HepG2 (cell line): Measurements from ENCODE around the gene WWC1. TPM values are rescaled to one million over a fixed set of nuclear protein-coding genes. Genes with fewer than 3 reads are reported as not detected.
A peak's percentile ranks its signal among the peaks of the same experiment; 100 is the strongest.

ENCODE experiments used
- ATAC-seq: fragments of 200-7000 bp; cut with Tn5 transposase; 3 replicates; pipeline ENCODE4 v1.9.1; 2020; ENCODE audit warnings: mild to moderate bottlenecking, moderate library complexity
- BruUV-seq: library from RNA; stranded (reverse); fragments of 400-500 nt; replicated peaks from 2 replicates; lab custom pipeline; 2021; lab: Mats Ljungman, UMichigan
- CTCF ChIA-PET: fragments of 300-600 bp; formaldehyde crosslinking; extraction: SDS; loops from one replicate; lab custom pipeline; 2021; ENCODE audit warnings: low total read pairs, inconsistent platforms, low intra/inter-chr PET ratio; lab: Yijun Ruan, JAX
- POLR2A ChIA-PET: fragments of 350-600 bp; sonication (Branson Sonifier 250); formaldehyde crosslinking; loops from one replicate; lab custom pipeline; 2020; ENCODE audit warnings: antibody characterized with exemption, inconsistent platforms; lab: Yijun Ruan, JAX
- DNase-seq: peaks from one replicate; pipeline ENCODE4 v3.0.0-alpha.2; 2015; ENCODE audit warnings: low spot score
- FAIRE-seq: peaks from 3 replicates; lab custom pipeline; 2011; peaks lifted over from hg19 to GRCh38; lab: Jason Lieb, UNC
- H2AFZ ChIP-seq: one replicate; pipeline ENCODE4 v1.6.1; 2011; ENCODE audit warnings: low read length, inconsistent platforms
- H3K27ac ChIP-seq: fragments of 300-600 bp; 3 replicates; pipeline ENCODE4 v1.8.0; 2011; ENCODE audit warnings: mixed run types, mild to moderate bottlenecking, mixed read lengths, low read length, inconsistent platforms; ENCODE audit not compliant: insufficient read depth; ENCODE audit errors: extremely low read length
- H3K27me3 ChIP-seq, 2 experiments: fragments of 200-600 bp in 1 of 2; 2 replicates in 1 of 2; 3 replicates in 1 of 2; pipeline versions ENCODE4 v1.6.0 to v1.8.0; 2011; ENCODE audit warnings: low read length in 2 of 2, mild to moderate bottlenecking in 2 of 2, moderate library complexity in 2 of 2, inconsistent platforms in 1 of 2; ENCODE audit not compliant: insufficient read depth in 2 of 2, control insufficient read depth in 1 of 2
- H3K36me3 ChIP-seq, 2 experiments: fragments of 200-600 bp in 1 of 2; replicated peaks in 1 of 2; 2 replicates in 1 of 2; 3 replicates in 1 of 2; pipeline versions ENCODE4 v1.5.1 to v1.8.0; 2011; ENCODE audit warnings: low read length in 2 of 2, inconsistent platforms in 1 of 2; ENCODE audit not compliant: insufficient read depth in 2 of 2, control insufficient read depth in 1 of 2
- H3K4me1 ChIP-seq: 2 replicates; pipeline ENCODE4 v1.5.1; 2012; ENCODE audit warnings: low read length, inconsistent platforms; ENCODE audit not compliant: insufficient read depth
- H3K4me2 ChIP-seq: 2 replicates; pipeline ENCODE4 v1.6.0; 2011; ENCODE audit warnings: low read depth, low read length, inconsistent platforms
- H3K4me3 ChIP-seq, 3 experiments: fragments of 200-600 bp in 1 of 3; sonication (generic), shearing (Covaris generic) in 1 of 3; replicated peaks in 1 of 3; 2 replicates each; pipeline ENCODE4 v1.5.1; 2011 to 2016; ENCODE audit warnings: low read length in 3 of 3, inconsistent platforms in 2 of 3, low read depth in 2 of 3, mild to moderate bottlenecking in 2 of 3, control low read depth in 1 of 3, mixed read lengths in 1 of 3; ENCODE audit not compliant: insufficient read depth in 1 of 3
- H3K79me2 ChIP-seq: one replicate; pipeline ENCODE4 v1.6.1; 2011; ENCODE audit warnings: low read length, inconsistent platforms; ENCODE audit not compliant: insufficient read depth
- H3K9ac ChIP-seq: 2 replicates; pipeline ENCODE4 v1.6.0; 2011; ENCODE audit warnings: mild to moderate bottlenecking, low read depth, low read length, inconsistent platforms; ENCODE audit not compliant: insufficient read depth
- H3K9me3 ChIP-seq: 2 replicates; pipeline ENCODE4 v1.5.1; 2012; ENCODE audit warnings: mild to moderate bottlenecking, low read length
- H4K20me1 ChIP-seq: 2 replicates; pipeline ENCODE4 v1.6.0; 2011; ENCODE audit warnings: inconsistent platforms, mild to moderate bottlenecking, low read length, moderate library complexity; ENCODE audit not compliant: insufficient read depth
- CREM ChIP-seq, 2 experiments: sonication (generic) in 1 of 2; formaldehyde crosslinking in 1 of 2; IDR thresholded peaks; 2 replicates each; pipeline versions ENCODE4 v1.4.0 to v1.6.1; 2016 to 2020; ENCODE audit warnings: antibody characterized with exemption in 1 of 2, mild to moderate bottlenecking in 1 of 2, missing genetic modification reagents in 1 of 2
- PRDM10 ChIP-seq: sonication (generic); formaldehyde crosslinking; IDR thresholded peaks from 2 replicates; pipeline ENCODE4 v1.4.0; 2020; ENCODE audit warnings: low read depth, missing genetic modification reagents
- TCF12 ChIP-seq, 2 experiments: fragments of 450-650 bp in 1 of 2; sonication (generic) in 1 of 2; formaldehyde crosslinking in 1 of 2; IDR thresholded peaks; 2 replicates each; pipeline versions ENCODE4 v1.6.1 to v1.8.0; 2017 to 2022; ENCODE audit warnings: antibody characterized with exemption in 1 of 2, mild to moderate bottlenecking in 1 of 2, missing genetic modification reagents in 1 of 2, moderate library complexity in 1 of 2
- ZNF530 ChIP-seq: sonication (generic); formaldehyde crosslinking; IDR thresholded peaks from 2 replicates; pipeline ENCODE4 v1.5.0; 2020; ENCODE audit warnings: low read depth, mild to moderate bottlenecking, missing genetic modification reagents
- ZNF619 ChIP-seq: sonication (generic); formaldehyde crosslinking; IDR thresholded peaks from 2 replicates; pipeline ENCODE4 v1.4.0; 2020; ENCODE audit warnings: mild to moderate bottlenecking, missing genetic modification reagents
- ZNF737 ChIP-seq: sonication (generic); formaldehyde crosslinking; IDR thresholded peaks from 2 replicates; pipeline ENCODE4 v1.5.0; 2020; ENCODE audit warnings: missing genetic modification reagents, mild to moderate bottlenecking, borderline replicate concordance
- ZSCAN9 ChIP-seq: IDR thresholded peaks from 2 replicates; pipeline ENCODE4 v1.6.1; 2016; ENCODE audit warnings: borderline replicate concordance
- WGBS: methylation state at CpG from one replicate; pipeline ENCODE4 v1.1.6; 2017; ENCODE audit warnings: low lambda C conversion rate; 5-methylcytosine and 5-hydroxymethylcytosine counted together
- in situ Hi-C: cut with HindIII; loops from 2 replicates; pipeline ENCODE4 v1.10.0; 2017; ENCODE audit warnings: low pct_unique_long_range_greater_than_20kb; ENCODE audit not compliant: extremely low pct_ligation_motif_present
- intact Hi-C: fragments of 100-400 bp; cut with micrococcal nuclease; formaldehyde crosslinking; loops from one replicate; pipeline ENCODE4 v1.10.0; 2022; ENCODE audit not compliant: unreplicated experiment
- polyA plus RNA-seq, 8 experiments: library from polyadenylated mRNA; depleted of rRNA in 3 of 8; stranded (reverse) in 7 of 8; unstranded in 1 of 8; fragments of >200 nt; fragmentation: Illumina TruSeq in 4 of 8; extraction: Trizol in 4 of 8; gene quantifications; 2 replicates each; pipeline versions ENCODE4 v1.2.1 to v1.2.3, GENCODE V29; 2011 to 2016; ENCODE audit warnings: low read depth in 4 of 8, missing spikeins in 1 of 8, mixed read lengths in 1 of 8; ENCODE audit not compliant: insufficient read depth in 1 of 8
- total RNA-seq, 5 experiments: library from RNA; depleted of rRNA; stranded (reverse); fragments of >200 nt; fragmentation: Illumina TruSeq; extraction: Trizol; gene quantifications; 2 replicates each; pipeline ENCODE4 v1.2.3, GENCODE V29; 2016; ENCODE audit warnings: low read depth in 1 of 5
- TF ChIP-seq, protein P1 (sequence below): sonication (generic); formaldehyde crosslinking; IDR thresholded peaks from 2 replicates; pipeline ENCODE4 v1.5.0; 2020; ENCODE audit warnings: mild to moderate bottlenecking, missing genetic modification reagents, borderline replicate concordance
- TF ChIP-seq, protein P2 (sequence below): sonication (generic); formaldehyde crosslinking; IDR thresholded peaks from 2 replicates; pipeline ENCODE4 v1.8.0; 2022; ENCODE audit warnings: missing genetic modification reagents, mild to moderate bottlenecking, borderline replicate concordance

WWC1 gene
- total and polyA plus RNA-seq, 2 of the 13 experiments (the other 11 are each of a cell fraction or from before 2014, with no cell fraction given): 8.3 to 17.9 TPM

GRCh38 chr5:168317521-168318147, 26.2 kb downstream of the WWC1 start:
- POLR2A ChIA-PET: interaction anchor here (1.6 to 4.2 kb wide), 3 partner anchors 12 to 36 kb away, joined by 4 to 29 read pairs (median 23); no protein-coding TSS in a partner anchor
- peak; percentile 72 for FAIRE-seq
- TF ChIP-seq ZSCAN9 (CRISPR knock-in tag) (no peak), PRDM10 (CRISPR knock-in tag) (no peak), ZNF530 (CRISPR knock-in tag) (no peak), ZNF737 (CRISPR knock-in tag) (no peak), TCF12 (IDR thresholded peaks at IDR 0.05) (no peak), TCF12 (CRISPR knock-in tag; IDR thresholded peaks at IDR 0.05) (no peak), ZNF619 (CRISPR knock-in tag) (no peak), CREM (IDR thresholded peaks at IDR 0.05) (peak; percentile 79), CREM (CRISPR knock-in tag; IDR thresholded peaks at IDR 0.05) (no peak)
- TF ChIP-seq, protein P1, sequence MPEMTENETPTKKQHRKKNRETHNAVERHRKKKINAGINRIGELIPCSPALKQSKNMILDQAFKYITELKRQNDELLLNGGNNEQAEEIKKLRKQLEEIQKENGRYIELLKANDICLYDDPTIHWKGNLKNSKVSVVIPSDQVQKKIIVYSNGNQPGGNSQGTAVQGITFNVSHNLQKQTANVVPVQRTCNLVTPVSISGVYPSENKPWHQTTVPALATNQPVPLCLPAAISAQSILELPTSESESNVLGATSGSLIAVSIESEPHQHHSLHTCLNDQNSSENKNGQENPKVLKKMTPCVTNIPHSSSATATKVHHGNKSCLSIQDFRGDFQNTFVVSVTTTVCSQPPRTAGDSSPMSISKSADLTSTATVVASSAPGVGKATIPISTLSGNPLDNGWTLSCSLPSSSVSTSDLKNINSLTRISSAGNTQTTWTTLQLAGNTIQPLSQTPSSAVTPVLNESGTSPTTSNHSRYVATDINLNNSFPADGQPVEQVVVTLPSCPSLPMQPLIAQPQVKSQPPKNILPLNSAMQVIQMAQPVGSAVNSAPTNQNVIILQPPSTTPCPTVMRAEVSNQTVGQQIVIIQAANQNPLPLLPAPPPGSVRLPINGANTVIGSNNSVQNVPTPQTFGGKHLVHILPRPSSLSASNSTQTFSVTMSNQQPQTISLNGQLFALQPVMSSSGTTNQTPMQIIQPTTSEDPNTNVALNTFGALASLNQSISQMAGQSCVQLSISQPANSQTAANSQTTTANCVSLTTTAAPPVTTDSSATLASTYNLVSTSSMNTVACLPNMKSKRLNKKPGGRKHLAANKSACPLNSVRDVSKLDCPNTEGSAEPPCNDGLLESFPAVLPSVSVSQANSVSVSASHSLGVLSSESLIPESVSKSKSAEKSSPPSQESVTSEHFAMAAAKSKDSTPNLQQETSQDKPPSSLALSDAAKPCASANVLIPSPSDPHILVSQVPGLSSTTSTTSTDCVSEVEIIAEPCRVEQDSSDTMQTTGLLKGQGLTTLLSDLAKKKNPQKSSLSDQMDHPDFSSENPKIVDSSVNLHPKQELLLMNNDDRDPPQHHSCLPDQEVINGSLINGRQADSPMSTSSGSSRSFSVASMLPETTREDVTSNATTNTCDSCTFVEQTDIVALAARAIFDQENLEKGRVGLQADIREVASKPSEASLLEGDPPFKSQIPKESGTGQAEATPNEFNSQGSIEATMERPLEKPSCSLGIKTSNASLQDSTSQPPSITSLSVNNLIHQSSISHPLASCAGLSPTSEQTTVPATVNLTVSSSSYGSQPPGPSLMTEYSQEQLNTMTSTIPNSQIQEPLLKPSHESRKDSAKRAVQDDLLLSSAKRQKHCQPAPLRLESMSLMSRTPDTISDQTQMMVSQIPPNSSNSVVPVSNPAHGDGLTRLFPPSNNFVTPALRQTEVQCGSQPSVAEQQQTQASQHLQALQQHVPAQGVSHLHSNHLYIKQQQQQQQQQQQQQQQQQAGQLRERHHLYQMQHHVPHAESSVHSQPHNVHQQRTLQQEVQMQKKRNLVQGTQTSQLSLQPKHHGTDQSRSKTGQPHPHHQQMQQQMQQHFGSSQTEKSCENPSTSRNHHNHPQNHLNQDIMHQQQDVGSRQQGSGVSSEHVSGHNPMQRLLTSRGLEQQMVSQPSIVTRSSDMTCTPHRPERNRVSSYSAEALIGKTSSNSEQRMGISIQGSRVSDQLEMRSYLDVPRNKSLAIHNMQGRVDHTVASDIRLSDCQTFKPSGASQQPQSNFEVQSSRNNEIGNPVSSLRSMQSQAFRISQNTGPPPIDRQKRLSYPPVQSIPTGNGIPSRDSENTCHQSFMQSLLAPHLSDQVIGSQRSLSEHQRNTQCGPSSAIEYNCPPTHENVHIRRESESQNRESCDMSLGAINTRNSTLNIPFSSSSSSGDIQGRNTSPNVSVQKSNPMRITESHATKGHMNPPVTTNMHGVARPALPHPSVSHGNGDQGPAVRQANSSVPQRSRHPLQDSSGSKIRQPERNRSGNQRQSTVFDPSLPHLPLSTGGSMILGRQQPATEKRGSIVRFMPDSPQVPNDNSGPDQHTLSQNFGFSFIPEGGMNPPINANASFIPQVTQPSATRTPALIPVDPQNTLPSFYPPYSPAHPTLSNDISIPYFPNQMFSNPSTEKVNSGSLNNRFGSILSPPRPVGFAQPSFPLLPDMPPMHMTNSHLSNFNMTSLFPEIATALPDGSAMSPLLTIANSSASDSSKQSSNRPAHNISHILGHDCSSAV (CRISPR knock-in tag): no peak
- TF ChIP-seq, protein P2, sequence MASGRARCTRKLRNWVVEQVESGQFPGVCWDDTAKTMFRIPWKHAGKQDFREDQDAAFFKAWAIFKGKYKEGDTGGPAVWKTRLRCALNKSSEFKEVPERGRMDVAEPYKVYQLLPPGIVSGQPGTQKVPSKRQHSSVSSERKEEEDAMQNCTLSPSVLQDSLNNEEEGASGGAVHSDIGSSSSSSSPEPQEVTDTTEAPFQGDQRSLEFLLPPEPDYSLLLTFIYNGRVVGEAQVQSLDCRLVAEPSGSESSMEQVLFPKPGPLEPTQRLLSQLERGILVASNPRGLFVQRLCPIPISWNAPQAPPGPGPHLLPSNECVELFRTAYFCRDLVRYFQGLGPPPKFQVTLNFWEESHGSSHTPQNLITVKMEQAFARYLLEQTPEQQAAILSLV (CRISPR knock-in tag): no peak

More at GRCh38 chr5:168317521-168318147, 26.2 kb downstream of the WWC1 start:
- ATAC-seq (no peak), DNase-seq (peak; percentile 92)
- Histone ChIP-seq H3K4me1 (peaks cover 60% of the 10 kb centered on the region), H3K4me3 (no peak overlapping the region), H3K4me2 (peak overlapping the region; percentile 8; the same call in 1 of the 2 replicates), H3K36me3 (no peaks in the 10 kb centered on the region), H3K27me3 (no peaks in the 10 kb centered on the region), H3K9ac (peak overlapping the region; percentile 20; the same call in 1 of the 2 replicates), H3K79me2 (peaks cover 14% of the 10 kb centered on the region), H3K27ac (peak overlapping the region; percentile 41), H2AFZ (no peak overlapping the region), H4K20me1 (no peaks in the 10 kb centered on the region), H3K9me3 (no peaks in the 10 kb centered on the region)
- CTCF ChIA-PET: no interaction called here
- intact Hi-C loops (no loop called here), in situ Hi-C loops (no loop called here)
- no TSS peak for BruUV-seq
- 21% methylated on average over 4 of the region's 4 CpGs for WGBS
